ENCODE data around the gene WDR5B. TPM values are rescaled to one million over a fixed set of nuclear protein-coding genes. Genes with fewer than 3 reads are reported as not detected.

Gene WDR5B
- 4.8 and 5.8 TPM in 2 replicates for total RNA-seq

DNA sequence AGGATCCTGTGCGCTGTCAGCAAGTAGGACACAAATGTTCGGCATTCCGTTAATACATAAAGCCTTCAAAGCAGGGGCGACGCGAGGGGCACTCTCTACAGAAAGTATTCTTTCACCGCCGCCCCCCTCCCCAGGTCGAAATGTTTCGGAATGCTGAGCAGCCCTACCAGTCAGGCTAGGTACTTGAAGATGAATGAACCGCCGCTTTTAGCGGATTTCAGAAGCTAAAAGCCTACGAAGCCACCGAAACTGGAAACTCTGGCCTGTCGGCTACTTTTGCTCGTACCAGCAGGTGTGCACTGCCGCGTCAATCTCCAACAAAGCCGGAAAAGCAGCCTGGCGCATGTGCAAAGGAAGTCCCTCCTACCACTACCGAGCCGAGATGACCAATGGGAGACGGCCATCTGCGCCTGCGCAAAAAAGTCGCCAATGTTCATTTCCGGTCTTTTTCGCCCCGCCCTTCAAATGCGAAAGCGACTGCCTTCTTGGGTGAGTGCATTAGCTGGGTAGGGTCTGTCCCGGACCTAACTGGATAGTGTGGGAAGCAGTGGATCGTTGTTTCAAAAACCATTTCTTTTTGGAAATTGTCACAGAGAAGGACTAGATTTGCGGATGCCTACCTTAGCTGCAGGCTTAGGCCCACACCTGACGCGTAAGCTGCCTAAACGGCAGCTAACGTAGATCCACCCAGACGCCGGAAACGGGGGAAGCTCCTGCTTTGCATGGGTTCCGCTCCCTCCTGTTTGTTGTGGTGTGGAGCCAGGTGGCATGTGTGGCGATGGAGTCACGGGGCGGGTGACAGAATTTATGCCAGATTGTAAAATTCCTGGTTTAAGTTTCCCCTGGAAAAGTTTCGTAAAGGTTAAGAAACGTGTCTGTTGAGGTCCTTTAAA, at the start of gene WDR5B:
TSS of gene WDR5B (minus strand) at position 301 of the 893 bp plus-strand sequence. CDS start 534 bp downstream, outside the sequence.

DNA sequence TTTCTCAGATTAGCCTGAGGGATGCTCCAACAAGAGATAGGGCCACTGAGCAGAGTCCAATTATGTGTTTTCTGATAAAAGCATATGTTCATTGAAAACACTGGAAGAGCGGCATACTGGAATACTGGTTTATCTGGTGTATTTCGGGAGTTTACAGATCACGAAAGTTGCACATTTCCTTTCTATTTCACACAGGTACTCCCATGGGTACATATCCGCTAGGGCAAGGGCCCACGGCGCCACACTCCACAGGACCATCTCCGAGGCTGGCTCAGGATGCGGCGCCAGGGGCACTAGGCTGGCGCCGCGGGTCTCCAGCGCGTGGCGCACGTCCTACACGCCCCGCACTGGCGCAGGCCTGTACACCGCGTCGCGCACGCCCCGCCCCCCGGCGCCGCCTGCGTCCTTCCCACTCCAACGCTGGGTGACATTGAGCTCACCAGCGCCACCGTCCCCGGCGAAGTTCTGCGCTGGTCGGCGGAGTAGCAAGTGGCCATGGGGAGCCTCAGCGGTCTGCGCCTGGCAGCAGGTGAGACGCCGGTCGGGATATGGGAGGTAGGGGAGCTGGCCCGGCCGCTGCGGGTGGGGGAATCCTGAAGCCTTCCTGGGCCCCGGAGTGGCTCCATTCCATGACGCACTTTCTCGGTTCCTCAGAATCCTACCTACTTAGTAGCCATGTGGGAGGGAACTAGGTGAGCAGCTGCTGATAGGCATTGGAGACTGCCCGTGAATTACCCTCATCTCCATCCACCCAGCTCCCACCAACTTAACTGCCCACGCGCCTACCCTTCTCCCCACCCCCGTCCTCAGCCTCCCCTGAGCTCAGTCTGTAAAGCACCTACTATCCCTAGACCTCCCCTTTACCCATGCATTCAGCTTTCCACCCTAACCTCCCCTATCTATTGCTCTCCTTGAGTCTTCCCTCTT, 31.8 kb downstream of the WDR5B start, which contains the start of gene FAM162A:
TSS of gene FAM162A (plus strand) at position 412 of the 927 bp plus-strand sequence. CDS start at position 496, 84 bp downstream.

DNA sequence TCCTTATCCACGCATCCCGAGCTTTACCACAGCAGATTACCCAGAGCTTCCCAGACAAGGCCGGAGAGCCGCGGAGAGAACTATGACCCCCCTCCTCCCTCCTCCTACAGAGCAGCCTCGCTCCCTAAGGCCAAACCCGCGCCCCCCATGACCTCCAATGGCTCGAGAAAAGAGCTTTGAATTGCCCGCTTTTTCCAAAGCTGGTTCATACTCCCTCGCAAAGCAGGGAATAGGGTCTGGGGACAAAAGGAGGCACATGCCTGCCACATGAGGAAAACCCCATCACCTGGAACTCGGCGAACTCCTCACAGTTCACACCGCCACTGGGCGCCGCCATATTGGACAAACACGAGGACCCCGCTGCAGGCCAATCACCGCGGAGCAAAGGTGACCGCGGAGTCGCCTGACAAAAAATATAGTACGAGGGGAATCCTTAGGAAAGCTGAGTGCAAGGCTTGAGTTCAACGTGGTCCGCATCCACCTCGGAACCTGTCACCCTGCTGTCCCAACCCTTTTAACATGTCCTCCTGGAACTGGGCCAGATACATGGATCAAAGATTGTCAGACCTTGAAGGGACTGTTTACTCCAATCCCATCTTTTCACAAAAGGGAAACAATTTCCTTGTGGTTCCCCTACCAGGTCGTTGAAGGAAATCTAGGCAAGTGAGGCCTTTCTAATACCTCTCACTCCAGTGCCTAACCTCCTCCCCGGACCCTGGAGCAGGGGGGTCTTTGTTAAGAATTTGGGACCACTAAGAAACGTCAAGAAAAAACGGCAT, 32.8 kb downstream of the WDR5B start, which contains the start of gene MIX23:
TSS of gene MIX23 (minus strand) at position 344 of the 779 bp plus-strand sequence. CDS start at position 337, 7 bp downstream.

Other genes with a start within 250 kb of the WDR5B start
- not detected in 2 replicates for gene CASR, start 232.4 kb downstream of the WDR5B start, total RNA-seq
- 114 and 450 TPM in 2 replicates for gene CSTA, start 90.8 kb downstream of the WDR5B start, total RNA-seq
- 32.5 and 33.2 TPM in 2 replicates for gene MIX23, start 32.8 kb downstream of the WDR5B start, total RNA-seq
- 12.3 and 32.4 TPM in 2 replicates for gene FAM162A, start 31.9 kb downstream of the WDR5B start, total RNA-seq
- 33.2 and 66.7 TPM in 2 replicates for gene KPNA1, start 98.9 kb upstream of the WDR5B start, total RNA-seq
- gene PARP9, start 148.2 kb upstream of the WDR5B start, total RNA-seq: 6.5 and 24.8 TPM in 2 replicates
- gene DTX3L, start 148.3 kb upstream of the WDR5B start, total RNA-seq: 8.2 and 36.9 TPM in 2 replicates
- under 0.01 and 0.21 TPM in 2 replicates for gene PARP15, start 161.6 kb upstream of the WDR5B start, total RNA-seq

Data from nasal cavity respiratory epithelium epithelial cell of viscerocranial mucosa (primary cell).